Type B pancreatic cell (in vitro differentiated cells): ENCODE results near the gene EIF4G3. TPM values are rescaled to one million over a fixed set of nuclear protein-coding genes. Genes with fewer than 3 reads are reported as not detected.

Experiments used
- DNase-seq: peaks from one replicate; pipeline ENCODE4 v3.0.0; 2021; ENCODE audit warnings: mixed read lengths; ENCODE audit not compliant: unreplicated experiment; ENCODE audit errors: extremely low spot score
- H3K27ac Mint-ChIP-seq: 2 replicates; pipeline ENCODE4 v1.8.0; 2021; ENCODE audit warnings: mild to moderate bottlenecking, mixed read lengths
- H3K27me3 Mint-ChIP-seq: 2 replicates; pipeline ENCODE4 v1.8.0; 2021; ENCODE audit warnings: mixed read lengths
- H3K36me3 Mint-ChIP-seq: 2 replicates; pipeline ENCODE4 v1.8.0; 2021; ENCODE audit warnings: mixed read lengths
- H3K4me1 Mint-ChIP-seq: one replicate; pipeline ENCODE4 v1.8.0; 2021; ENCODE audit warnings: mixed read lengths; ENCODE audit not compliant: unreplicated experiment
- H3K4me3 Mint-ChIP-seq: 2 replicates; pipeline ENCODE4 v1.8.0; 2021; ENCODE audit warnings: mild to moderate bottlenecking, mixed read lengths
- H3K9me3 Mint-ChIP-seq: 2 replicates; pipeline ENCODE4 v1.8.0; 2021; ENCODE audit warnings: mixed read lengths
- total RNA-seq: library from RNA; stranded (reverse); gene quantifications from 2 replicates; pipeline ENCODE4 v1.2.1, GENCODE V29; 2021; ENCODE audit warnings: low replicate concordance
- TF ChIP-seq, protein P1 (sequence below): fragments of 200-600 bp; sonication (generic); conservative IDR thresholded peaks from 2 replicates; pipeline ENCODE4 v1.5.0; 2021; ENCODE audit warnings: antibody characterized with exemption, mild to moderate bottlenecking

EIF4G3 gene
- total RNA-seq, 1 donor from 2014 or later: 71.5 TPM

DNA sequence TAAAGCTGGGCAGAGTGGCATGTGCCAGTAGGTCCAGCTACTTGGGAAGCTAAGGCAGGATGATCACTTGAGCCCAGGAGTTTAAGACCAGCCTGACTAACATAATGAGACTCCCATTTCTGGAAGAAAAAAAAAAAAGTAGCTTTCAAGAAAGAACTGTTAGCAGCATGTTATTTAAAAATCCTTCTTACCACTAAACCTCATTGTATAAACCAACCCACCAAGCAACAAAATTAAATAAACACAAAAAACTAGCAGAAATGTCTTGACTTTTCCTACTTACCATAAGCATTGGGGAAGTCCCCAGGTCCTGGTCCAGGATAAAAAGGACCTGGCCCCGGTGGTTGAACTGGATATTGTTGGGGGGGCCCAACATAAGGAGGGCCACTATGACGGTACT lies 196.6 kb downstream of the EIF4G3 start:
- TF ChIP-seq, protein P1, sequence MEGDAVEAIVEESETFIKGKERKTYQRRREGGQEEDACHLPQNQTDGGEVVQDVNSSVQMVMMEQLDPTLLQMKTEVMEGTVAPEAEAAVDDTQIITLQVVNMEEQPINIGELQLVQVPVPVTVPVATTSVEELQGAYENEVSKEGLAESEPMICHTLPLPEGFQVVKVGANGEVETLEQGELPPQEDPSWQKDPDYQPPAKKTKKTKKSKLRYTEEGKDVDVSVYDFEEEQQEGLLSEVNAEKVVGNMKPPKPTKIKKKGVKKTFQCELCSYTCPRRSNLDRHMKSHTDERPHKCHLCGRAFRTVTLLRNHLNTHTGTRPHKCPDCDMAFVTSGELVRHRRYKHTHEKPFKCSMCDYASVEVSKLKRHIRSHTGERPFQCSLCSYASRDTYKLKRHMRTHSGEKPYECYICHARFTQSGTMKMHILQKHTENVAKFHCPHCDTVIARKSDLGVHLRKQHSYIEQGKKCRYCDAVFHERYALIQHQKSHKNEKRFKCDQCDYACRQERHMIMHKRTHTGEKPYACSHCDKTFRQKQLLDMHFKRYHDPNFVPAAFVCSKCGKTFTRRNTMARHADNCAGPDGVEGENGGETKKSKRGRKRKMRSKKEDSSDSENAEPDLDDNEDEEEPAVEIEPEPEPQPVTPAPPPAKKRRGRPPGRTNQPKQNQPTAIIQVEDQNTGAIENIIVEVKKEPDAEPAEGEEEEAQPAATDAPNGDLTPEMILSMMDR: no peak
- H3K9me3 Mint-ChIP-seq: no peaks in the 10 kb centered on the region
- peaks cover 9% of the 10 kb centered on the region for H3K4me1 Mint-ChIP-seq
- H3K27me3 Mint-ChIP-seq: no peaks in the 10 kb centered on the region
- no peak overlapping the region for H3K4me3 Mint-ChIP-seq
- H3K27ac Mint-ChIP-seq: no peak overlapping the region
- no peak for DNase-seq
- H3K36me3 Mint-ChIP-seq: peaks cover 9% of the 10 kb centered on the region

DNA sequence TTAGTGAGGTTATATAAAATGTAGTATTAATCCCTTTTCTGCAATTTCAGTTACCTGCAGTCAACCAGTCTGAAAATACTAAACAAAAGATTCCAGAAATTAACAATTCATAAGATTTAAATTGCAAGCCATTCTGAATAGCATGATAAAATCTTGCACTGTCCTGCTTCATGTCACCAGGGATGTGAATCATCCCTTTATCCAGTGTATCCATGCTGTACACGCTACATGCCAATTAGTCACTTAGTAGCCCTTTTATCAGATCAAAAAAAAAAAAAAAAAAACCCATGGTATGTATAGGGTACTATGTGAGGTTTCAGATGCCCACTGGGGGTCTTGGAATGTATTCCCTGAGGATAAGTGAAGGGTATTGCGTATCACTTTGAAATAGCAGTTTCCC lies 198.3 kb downstream of the EIF4G3 start:
- Mint-ChIP-seq H3K36me3 (peaks cover 19% of the 10 kb centered on the region), H3K27ac (no peak overlapping the region), H3K4me3 (no peak overlapping the region), H3K4me1 (peaks cover 9% of the 10 kb centered on the region), H3K9me3 (no peaks in the 10 kb centered on the region), H3K27me3 (no peaks in the 10 kb centered on the region)
- TF ChIP-seq, protein P1: no peak
- DNase-seq: no peak

DNA sequence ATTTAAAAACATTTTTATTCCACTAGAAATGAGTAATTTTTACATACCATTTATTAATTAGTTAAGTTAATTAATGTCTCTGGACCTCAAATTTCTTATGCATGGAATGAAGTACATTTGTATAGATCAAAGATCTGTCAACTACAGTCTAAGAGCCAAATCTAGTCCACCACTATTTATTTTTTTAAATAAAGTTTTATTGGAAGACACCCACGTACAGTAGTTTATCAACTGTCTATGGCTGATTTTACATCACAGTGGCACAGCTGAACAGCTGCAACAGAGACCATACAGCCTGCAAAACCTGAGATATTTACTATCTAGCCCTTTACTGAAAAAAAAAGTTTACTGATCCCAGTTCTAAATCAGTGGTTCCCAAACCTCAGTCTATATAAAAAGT lies 201.0 kb downstream of the EIF4G3 start:
- Mint-ChIP-seq H3K36me3 (peaks cover 23% of the 10 kb centered on the region), H3K4me1 (no peaks in the 10 kb centered on the region), H3K4me3 (no peak overlapping the region), H3K27me3 (no peaks in the 10 kb centered on the region), H3K27ac (no peak overlapping the region), H3K9me3 (no peaks in the 10 kb centered on the region)
- TF ChIP-seq, protein P1: no peak
- DNase-seq: no peak

DNA sequence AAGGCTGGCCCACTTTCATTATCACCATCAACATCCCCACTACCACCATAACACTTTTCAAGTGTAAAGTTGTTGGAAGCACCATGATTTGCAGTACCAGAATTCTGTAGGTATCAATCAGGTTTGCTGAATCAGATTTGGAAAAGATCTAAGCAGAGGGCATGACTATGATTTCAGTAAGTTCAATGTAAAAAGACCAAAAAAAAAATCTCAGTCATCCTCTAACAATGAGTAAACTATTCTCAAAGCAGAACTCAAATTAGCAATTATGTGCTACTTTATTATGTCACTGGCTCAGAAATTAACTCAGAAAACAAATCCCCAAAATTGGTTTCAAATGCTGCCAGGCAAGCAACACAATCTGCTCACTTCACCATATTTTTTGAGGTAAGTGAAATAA lies 201.7 kb downstream of the EIF4G3 start:
- TF ChIP-seq, protein P1: no peak
- peaks cover 20% of the 10 kb centered on the region for H3K36me3 Mint-ChIP-seq
- no peak overlapping the region for H3K27ac Mint-ChIP-seq
- H3K27me3 Mint-ChIP-seq: no peaks in the 10 kb centered on the region
- H3K4me3 Mint-ChIP-seq: no peak overlapping the region
- no peak for DNase-seq
- no peaks in the 10 kb centered on the region for H3K4me1 Mint-ChIP-seq
- H3K9me3 Mint-ChIP-seq: no peaks in the 10 kb centered on the region

DNA sequence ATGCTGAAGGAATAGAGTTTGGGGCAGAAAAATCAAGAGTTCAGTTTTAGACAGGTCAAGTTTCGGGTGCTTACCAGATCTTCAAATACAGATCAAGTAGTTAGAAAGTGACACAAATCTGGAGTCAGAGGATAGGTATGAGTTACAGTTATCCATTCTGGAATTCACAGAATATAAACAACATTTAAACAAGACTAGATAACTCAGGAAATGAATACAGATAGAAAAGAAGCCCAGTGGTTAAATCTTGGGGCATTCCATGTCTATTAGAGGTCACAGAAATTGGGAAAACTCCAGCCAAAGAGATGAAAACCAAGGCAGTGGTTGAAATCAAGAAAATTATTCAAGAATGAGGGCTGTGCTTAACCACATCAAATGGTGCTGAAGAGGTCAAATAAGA lies 202.6 kb downstream of the EIF4G3 start:
- DNase-seq: no peak
- no peaks in the 10 kb centered on the region for H3K27me3 Mint-ChIP-seq
- no peaks in the 10 kb centered on the region for H3K4me1 Mint-ChIP-seq
- peaks cover 20% of the 10 kb centered on the region for H3K36me3 Mint-ChIP-seq
- TF ChIP-seq, protein P1: no peak
- no peaks in the 10 kb centered on the region for H3K9me3 Mint-ChIP-seq
- H3K27ac Mint-ChIP-seq: no peak overlapping the region
- H3K4me3 Mint-ChIP-seq: no peak overlapping the region

DNA sequence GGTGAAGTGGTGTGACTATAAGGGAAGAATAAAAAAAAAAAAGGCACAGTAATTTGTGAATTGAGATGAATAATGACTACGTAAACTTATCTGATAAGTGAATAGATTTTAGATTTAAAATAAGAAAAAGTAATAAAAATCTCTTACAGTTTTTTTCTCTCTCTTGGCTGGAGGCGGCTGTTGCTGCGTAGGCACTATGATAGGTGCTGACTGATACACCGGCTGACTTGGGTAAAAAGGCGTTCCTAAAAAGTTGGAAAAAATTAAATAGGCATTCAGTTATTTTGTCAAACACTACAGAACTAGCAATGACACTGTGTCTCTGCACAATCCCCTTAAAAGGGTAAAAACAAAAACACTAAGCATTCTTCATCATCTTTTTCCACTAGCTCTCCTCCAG lies 203.8 kb downstream of the EIF4G3 start:
- Mint-ChIP-seq H3K27ac (no peak overlapping the region), H3K27me3 (no peaks in the 10 kb centered on the region), H3K4me1 (no peaks in the 10 kb centered on the region), H3K9me3 (no peaks in the 10 kb centered on the region), H3K36me3 (peaks cover 20% of the 10 kb centered on the region), H3K4me3 (no peak overlapping the region)
- TF ChIP-seq, protein P1: no peak
- DNase-seq: no peak
